Muscle layer of colon (tissue), 2 donors: Measurements from ENCODE around the gene MAGI1.

ENCODE experiments used
- H3K27ac ChIP-seq: one replicate; pipeline ENCODE4 v1.7.0; 2013; ENCODE audit warnings: low read depth, mild to moderate bottlenecking, low read length, moderate library complexity
- H3K27me3 ChIP-seq, 2 donors: one replicate each; pipeline ENCODE4 v1.7.0; 2013; ENCODE audit warnings: low read length in 2 of 2, mild to moderate bottlenecking in 2 of 2; ENCODE audit not compliant: insufficient read depth in 2 of 2, control insufficient read depth in 1 of 2
- H3K36me3 ChIP-seq: one replicate; pipeline ENCODE4 v1.7.0; 2013; ENCODE audit warnings: mild to moderate bottlenecking, low read length; ENCODE audit not compliant: insufficient read depth
- H3K4me1 ChIP-seq: one replicate; pipeline ENCODE4 v1.7.0; 2013; ENCODE audit warnings: mild to moderate bottlenecking, low read length; ENCODE audit not compliant: insufficient read depth
- H3K4me3 ChIP-seq, 2 donors: one replicate each; pipeline ENCODE4 v1.7.0; 2013; ENCODE audit warnings: low read length in 2 of 2, low read depth in 1 of 2, mild to moderate bottlenecking in 1 of 2, moderate library complexity in 1 of 2
- H3K9ac ChIP-seq: one replicate; pipeline ENCODE4 v1.7.0; 2013; ENCODE audit warnings: low read length
- H3K9me3 ChIP-seq: one replicate; pipeline ENCODE4 v1.7.0; 2013; ENCODE audit warnings: mild to moderate bottlenecking, low read length
- donor health status: abdominal sarcoma.
- donor health status: Adenocarcinoma of cecum.

Gene MAGI1

GRCh38 chr3:65330072-65330471 lies 708.6 kb downstream of the MAGI1 start:
- H3K4me3 ChIP-seq, result no peak overlapping the region
- peaks cover 8% of the 10 kb centered on the region for H3K4me1 ChIP-seq
- H3K9me3 ChIP-seq, result no peaks in the 10 kb centered on the region
- no peak overlapping the region for H3K9ac ChIP-seq
- no peak overlapping the region for H3K27ac ChIP-seq
- H3K36me3 ChIP-seq, result no peaks in the 10 kb centered on the region
- no peaks in the 10 kb centered on the region for H3K27me3 ChIP-seq

GRCh38 chr3:65328148-65328547 lies 710.6 kb downstream of the MAGI1 start:
- no peak overlapping the region for H3K9ac ChIP-seq
- no peak overlapping the region for H3K27ac ChIP-seq
- H3K27me3 ChIP-seq, result no peaks in the 10 kb centered on the region
- no peaks in the 10 kb centered on the region for H3K9me3 ChIP-seq
- H3K36me3 ChIP-seq, result no peaks in the 10 kb centered on the region
- no peak overlapping the region for H3K4me3 ChIP-seq
- no peaks in the 10 kb centered on the region for H3K4me1 ChIP-seq

GRCh38 chr3:65326574-65326973 lies 712.1 kb downstream of the MAGI1 start:
- H3K4me1 ChIP-seq, result no peaks in the 10 kb centered on the region
- no peaks in the 10 kb centered on the region for H3K27me3 ChIP-seq
- H3K36me3 ChIP-seq, result no peaks in the 10 kb centered on the region
- H3K9me3 ChIP-seq, result no peaks in the 10 kb centered on the region
- no peak overlapping the region for H3K4me3 ChIP-seq
- no peak overlapping the region for H3K9ac ChIP-seq
- H3K27ac ChIP-seq, result no peak overlapping the region

GRCh38 chr3:65322910-65323309 lies 715.8 kb downstream of the MAGI1 start:
- no peaks in the 10 kb centered on the region for H3K9me3 ChIP-seq
- H3K4me1 ChIP-seq, result no peaks in the 10 kb centered on the region
- no peaks in the 10 kb centered on the region for H3K36me3 ChIP-seq
- H3K9ac ChIP-seq, result no peak overlapping the region
- no peak overlapping the region for H3K4me3 ChIP-seq
- H3K27me3 ChIP-seq, result no peaks in the 10 kb centered on the region
- no peak overlapping the region for H3K27ac ChIP-seq

GRCh38 chr3:65318231-65318630 lies 720.5 kb downstream of the MAGI1 start:
- Histone ChIP-seq H3K9ac (no peak overlapping the region), H3K4me3 (no peak overlapping the region), H3K4me1 (no peaks in the 10 kb centered on the region), H3K36me3 (no peaks in the 10 kb centered on the region), H3K27me3 (no peaks in the 10 kb centered on the region), H3K9me3 (no peaks in the 10 kb centered on the region), H3K27ac (no peak overlapping the region)

GRCh38 chr3:65314916-65315315 lies 723.8 kb downstream of the MAGI1 start:
- no peak overlapping the region for H3K27ac ChIP-seq

GRCh38 chr3:65314269-65314668 lies 724.4 kb downstream of the MAGI1 start:
- Histone ChIP-seq H3K4me1 (no peaks in the 10 kb centered on the region), H3K9me3 (no peaks in the 10 kb centered on the region), H3K4me3 (no peak overlapping the region), H3K27me3 (no peaks in the 10 kb centered on the region), H3K9ac (no peak overlapping the region), H3K27ac (no peak overlapping the region), H3K36me3 (no peaks in the 10 kb centered on the region)

More at GRCh38 chr3:65314916-65315315, 723.8 kb downstream of the MAGI1 start:
- H3K27me3 ChIP-seq, result no peaks in the 10 kb centered on the region
- no peak overlapping the region for H3K9ac ChIP-seq
- no peaks in the 10 kb centered on the region for H3K4me1 ChIP-seq
- H3K9me3 ChIP-seq, result no peaks in the 10 kb centered on the region
- H3K36me3 ChIP-seq, result no peaks in the 10 kb centered on the region
- no peak overlapping the region for H3K4me3 ChIP-seq

- Histone ChIP-seq H3K4me3 (no peak overlapping the region), H3K27me3 (no peaks in the 10 kb centered on the region), H3K36me3 (no peaks in the 10 kb centered on the region), H3K9me3 (no peaks in the 10 kb centered on the region), H3K9ac (no peak overlapping the region), H3K27ac (no peak overlapping the region), H3K4me1 (no peaks in the 10 kb centered on the region)
Observed at GRCh38 chr3:65313666-65314065, 725.1 kb downstream of the MAGI1 start.

- H3K4me3 ChIP-seq, result no peak overlapping the region
- H3K9me3 ChIP-seq, result no peaks in the 10 kb centered on the region
- no peak overlapping the region for H3K9ac ChIP-seq
- no peaks in the 10 kb centered on the region for H3K27me3 ChIP-seq
- no peaks in the 10 kb centered on the region for H3K4me1 ChIP-seq
- no peak overlapping the region for H3K27ac ChIP-seq
- no peaks in the 10 kb centered on the region for H3K36me3 ChIP-seq
Observed at GRCh38 chr3:65305836-65306235, 732.9 kb downstream of the MAGI1 start.
